Hepatocyte (in vitro differentiated cells): ENCODE measurements around the gene TMCO4.

Experiments
- CTCF ChIP-seq: fragments of 200-600 bp; sonication (generic); IDR thresholded peaks from 2 replicates; pipeline ENCODE4 v1.5.1; 2016; ENCODE audit warnings: antibody characterized with exemption, mild to moderate bottlenecking; ENCODE audit not compliant: poor library complexity
- EZH2 ChIP-seq: fragments of 200-600 bp; sonication (generic); IDR thresholded peaks from 2 replicates; pipeline ENCODE4 v1.6.1; 2016; ENCODE audit warnings: antibody characterized with exemption, mild to moderate bottlenecking, borderline replicate concordance

- no peak for TF ChIP-seq EZH2
- no peak for TF ChIP-seq CTCF
Observed at GRCh38 chr1:19743793-19744192, 55.9 kb downstream of the TMCO4 start.
